Adipose tissue (tissue), 3 donors: ENCODE data around the gene IL22RA1. TPM values are rescaled to one million over a fixed set of nuclear protein-coding genes. Genes with fewer than 3 reads are reported as not detected.

Source experiments
- H3K27ac ChIP-seq: one replicate; pipeline ENCODE4 v1.5.1; 2013; ENCODE audit warnings: low read depth, low read length
- WGBS, 3 donors: extraction: QIAGEN DNeasy Blood & Tissue Kit; methylation state at CpG; one replicate each; pipeline ENCODE4 v1.1.7; 2013; 5-methylcytosine and 5-hydroxymethylcytosine counted together
- polyA plus RNA-seq, 3 donors: library from polyadenylated mRNA; stranded (reverse); fragments of 200-250 nt; gene quantifications; one replicate each; pipeline ENCODE4 v1.2.3, GENCODE V29; 2013
- donor health status: healthy with polysubstance abuse.
- donor health status: Bipolar disorder and iron deficiency.
- donor health status: healthy.

IL22RA1 gene
- 100 to 1,000 TPM in 1 of 3 donors, under 1 TPM in 2; 0.25 to 200 (median 0.34) TPM for polyA plus RNA-seq

- 18 to 59% (median 55%) methylated on average over 21 to 22 of the region's 22 CpGs for WGBS, 3 donors
- H3K27ac ChIP-seq: no peak within 1 kb of the TSS
Observed at GRCh38 chr1:24142546-24143534, at the start of gene IL22RA1. TSS of gene IL22RA1 (minus strand) at chr1:24143140. CDS start at chr1:24143082, 58 bp downstream.

- 75 to 87% (median 80%) methylated on average over 5 of the region's 5 CpGs for WGBS, 3 donors
Observed at GRCh38 chr1:24191860-24192259, 48.9 kb upstream of the IL22RA1 start.

GRCh38 chr1:24190983-24191461 lies 48.1 kb upstream of the IL22RA1 start:
- H3K27ac ChIP-seq: no peak overlapping the region
- WGBS, 3 donors: 62 to 85% (median 73%) methylated on average over 3 of the region's 3 CpGs

More at GRCh38 chr1:24191860-24192259, 48.9 kb upstream of the IL22RA1 start:
- no peak overlapping the region for H3K27ac ChIP-seq

- H3K27ac ChIP-seq: no peak overlapping the region
Observed at GRCh38 chr1:24189528-24189927, 46.6 kb upstream of the IL22RA1 start.

GRCh38 chr1:24186993-24187790 lies 44.3 kb upstream of the IL22RA1 start, which contains the start of gene IFNLR1:
TSS of gene IFNLR1 (minus strand) at chr1:24187289. CDS start at chr1:24187248, 41 bp downstream.
- H3K27ac ChIP-seq: no peak within 1 kb of the TSS
- WGBS, 3 donors: 0 to 1% (median 1%) methylated on average over 65 to 74 of the region's 74 CpGs

More at GRCh38 chr1:24189528-24189927, 46.6 kb upstream of the IL22RA1 start:
- WGBS, 3 donors: 65 to 90% (median 66%) methylated on average over 7 of the region's 7 CpGs

GRCh38 chr1:24186711-24186992 lies 43.7 kb upstream of the IL22RA1 start:
- H3K27ac ChIP-seq: no peak overlapping the region
- 25 to 40% (median 38%) methylated on average over 8 of the region's 8 CpGs for WGBS, 3 donors

GRCh38 chr1:24186031-24186710 lies 43.2 kb upstream of the IL22RA1 start:
- WGBS, 3 donors: 55 to 82% (median 80%) methylated on average over 13 of the region's 13 CpGs
- H3K27ac ChIP-seq: no peak overlapping the region

GRCh38 chr1:24185076-24185475 lies 42.1 kb upstream of the IL22RA1 start:
- 71 to 72% (median 71%) methylated on average over 4 of the region's 4 CpGs for WGBS, 3 donors
- no peak overlapping the region for H3K27ac ChIP-seq

GRCh38 chr1:24182061-24182460 lies 39.1 kb upstream of the IL22RA1 start:
- H3K27ac ChIP-seq: no peak overlapping the region
- WGBS, 3 donors: 49 to 76% (median 72%) methylated on average over 6 of the region's 6 CpGs

- WGBS, 3 donors: 24 to 79% (median 73%) methylated on average over 5 of the region's 5 CpGs
Observed at GRCh38 chr1:24181619-24182018, 38.7 kb upstream of the IL22RA1 start.

GRCh38 chr1:24180676-24181075 lies 37.7 kb upstream of the IL22RA1 start:
- no peak overlapping the region for H3K27ac ChIP-seq
- 88 to 97% (median 97%) methylated on average over 6 of the region's 6 CpGs for WGBS, 3 donors

More at GRCh38 chr1:24181619-24182018, 38.7 kb upstream of the IL22RA1 start:
- no peak overlapping the region for H3K27ac ChIP-seq

- 35 to 58% (median 55%) methylated on average over 10 of the region's 10 CpGs for WGBS, 3 donors
- H3K27ac ChIP-seq: no peak overlapping the region
Observed at GRCh38 chr1:24179251-24179840, 36.4 kb upstream of the IL22RA1 start.

GRCh38 chr1:24178407-24178806 lies 35.5 kb upstream of the IL22RA1 start:
- no peak overlapping the region for H3K27ac ChIP-seq
- 61 to 83% (median 80%) methylated on average over 3 of the region's 3 CpGs for WGBS, 3 donors

GRCh38 chr1:24177161-24177560 lies 34.2 kb upstream of the IL22RA1 start:
- WGBS, 3 donors: 85 to 94% (median 89%) methylated on average over 10 of the region's 10 CpGs
- H3K27ac ChIP-seq: no peak overlapping the region

GRCh38 chr1:24175033-24175755 lies 32.3 kb upstream of the IL22RA1 start:
- 86 to 98% (median 86%) methylated on average over 6 of the region's 6 CpGs for WGBS, 3 donors
- no peak overlapping the region for H3K27ac ChIP-seq

- 67 to 81% (median 75%) methylated on average over 5 of the region's 5 CpGs for WGBS, 3 donors
- no peak overlapping the region for H3K27ac ChIP-seq
Observed at GRCh38 chr1:24173638-24174575, 31.0 kb upstream of the IL22RA1 start.
